DND-41 (cell line): Measurements from ENCODE around the gene VTCN1.

ENCODE experiments used
- ATAC-seq: fragments of 200-7000 bp; cut with Tn5 transposase; 3 replicates; pipeline ENCODE4 v1.9.1; 2021; ENCODE audit warnings: low read depth; ENCODE audit not compliant: insufficient read depth
- DNase-seq: peaks from one replicate; pipeline ENCODE4 v3.0.0-alpha.2; 2020
- H2AFZ ChIP-seq: 2 replicates; pipeline ENCODE4 v1.6.0; 2012; ENCODE audit warnings: low read depth, low read length
- H3K27ac ChIP-seq: 2 replicates; pipeline ENCODE4 v1.5.1; 2012; ENCODE audit warnings: low read length, inconsistent platforms
- H3K27me3 ChIP-seq: fragments of 200-600 bp; sonication (generic); 2 replicates; pipeline ENCODE4 v1.6.0; 2012; ENCODE audit warnings: low read length, mild to moderate bottlenecking, inconsistent platforms; ENCODE audit not compliant: insufficient read depth, poor library complexity
- H3K36me3 ChIP-seq: 2 replicates; pipeline ENCODE4 v1.5.1; 2012; ENCODE audit warnings: low read length, inconsistent platforms; ENCODE audit not compliant: insufficient read depth
- H3K4me1 ChIP-seq: 2 replicates; pipeline ENCODE4 v1.5.1; 2012; ENCODE audit warnings: mild to moderate bottlenecking, low read length; ENCODE audit not compliant: insufficient read depth
- H3K4me2 ChIP-seq: 2 replicates; pipeline ENCODE4 v1.6.0; 2012; ENCODE audit warnings: mild to moderate bottlenecking, moderate library complexity, low read length, inconsistent platforms; ENCODE audit not compliant: insufficient read depth
- H3K4me3 ChIP-seq, 2 experiments: fragments of 200-600 bp in 1 of 2; shearing (Covaris generic) in 1 of 2; 2 replicates each; pipeline ENCODE4 v1.5.1; 2012 to 2016; ENCODE audit warnings: inconsistent platforms in 2 of 2, low read length in 2 of 2, mild to moderate bottlenecking in 2 of 2, low read depth in 1 of 2, moderate library complexity in 1 of 2
- H3K79me2 ChIP-seq: 2 replicates; pipeline ENCODE4 v1.6.0; 2012; ENCODE audit warnings: low read length, inconsistent platforms; ENCODE audit not compliant: insufficient read depth
- H3K9ac ChIP-seq: 2 replicates; pipeline ENCODE4 v1.6.0; 2012; ENCODE audit warnings: low read depth, mild to moderate bottlenecking, inconsistent platforms, low read length, moderate library complexity
- H3K9me3 ChIP-seq: 2 replicates; pipeline ENCODE4 v1.5.1; 2012; ENCODE audit warnings: low read length, moderate library complexity, mild to moderate bottlenecking, inconsistent platforms; ENCODE audit not compliant: insufficient read depth, severe bottlenecking
- H4K20me1 ChIP-seq: 2 replicates; pipeline ENCODE4 v1.6.0; 2012; ENCODE audit warnings: low read length; ENCODE audit not compliant: insufficient read depth
- CTCF ChIP-seq: IDR thresholded peaks from 2 replicates; pipeline ENCODE4 v1.5.1; 2012; ENCODE audit warnings: borderline replicate concordance, low read length, moderate library complexity, mild to moderate bottlenecking; ENCODE audit not compliant: poor library complexity, severe bottlenecking; ENCODE audit errors: extremely low read depth
- EZH2 ChIP-seq: IDR thresholded peaks from 3 replicates; pipeline ENCODE4 v1.6.1; 2012; ENCODE audit warnings: borderline replicate concordance, low read depth, mild to moderate bottlenecking, moderate library complexity, low read length, inconsistent platforms; ENCODE audit not compliant: severe bottlenecking

Gene VTCN1

DNA sequence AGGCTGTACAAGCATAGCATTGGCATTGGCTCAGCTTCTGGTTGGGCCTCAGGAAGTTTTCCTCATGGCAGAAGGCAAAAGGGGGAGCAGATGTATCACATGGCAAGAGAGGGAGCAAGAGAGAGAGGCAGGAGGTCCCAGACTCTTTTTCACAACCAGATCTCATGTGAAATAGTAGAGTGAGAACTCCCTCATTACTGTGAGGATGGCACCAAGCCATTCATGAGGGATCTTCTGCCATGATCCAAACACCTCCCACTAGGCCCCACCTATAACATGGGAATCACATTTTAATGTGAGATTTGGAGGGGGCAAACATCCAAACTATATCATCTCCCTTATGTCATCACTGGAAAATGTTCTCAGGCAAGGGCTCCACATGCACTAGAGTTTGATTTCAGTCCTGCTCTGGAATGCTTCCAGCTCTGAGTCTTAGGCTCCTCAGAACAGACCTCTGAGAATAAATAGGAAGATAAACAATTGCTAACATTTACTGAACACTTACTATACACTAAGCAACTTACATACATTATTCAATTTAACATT, 39.4 kb upstream of the VTCN1 start:
- no peaks in the 10 kb centered on the region for H3K4me1 ChIP-seq
- no peaks in the 10 kb centered on the region for H3K9me3 ChIP-seq
- no peak overlapping the region for H3K9ac ChIP-seq
- H3K4me2 ChIP-seq = no peak overlapping the region
- H3K27ac ChIP-seq = no peak overlapping the region
- H4K20me1 ChIP-seq = no peaks in the 10 kb centered on the region
- no peak for ATAC-seq
- no peak for DNase-seq
- H2AFZ ChIP-seq = no peak overlapping the region
- H3K36me3 ChIP-seq = no peaks in the 10 kb centered on the region
- peaks cover 10% of the 10 kb centered on the region for H3K27me3 ChIP-seq
- no peaks in the 10 kb centered on the region for H3K79me2 ChIP-seq
- H3K4me3 ChIP-seq = no peak overlapping the region
- TF ChIP-seq CTCF = no peak
- no peak for TF ChIP-seq EZH2

DNA sequence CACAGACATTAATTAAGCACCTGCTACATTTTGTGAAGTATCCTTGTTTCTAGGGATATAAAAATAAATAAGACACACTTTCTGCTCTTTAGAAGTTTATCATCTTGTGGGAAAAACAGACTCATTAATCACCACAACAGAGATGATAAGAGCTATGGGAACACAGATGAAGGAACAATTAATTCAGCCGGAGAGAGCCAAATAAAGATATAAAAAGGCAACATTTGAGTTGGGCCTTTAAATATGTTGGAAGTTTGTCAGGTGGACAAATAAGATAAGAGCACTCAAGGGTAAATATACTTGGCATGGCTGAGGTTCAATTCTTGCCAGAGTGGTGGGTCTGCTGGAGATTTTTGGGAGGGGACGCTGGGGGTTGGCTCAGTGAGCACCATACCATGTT, 34.2 kb upstream of the VTCN1 start:
- no peak overlapping the region for H2AFZ ChIP-seq
- H3K4me2 ChIP-seq = no peak overlapping the region
- no peaks in the 10 kb centered on the region for H4K20me1 ChIP-seq
- DNase-seq (no peak), ATAC-seq (no peak)
- peaks cover 12% of the 10 kb centered on the region for H3K27me3 ChIP-seq
- no peak for TF ChIP-seq EZH2
- no peak for TF ChIP-seq CTCF
- no peak overlapping the region for H3K4me3 ChIP-seq
- H3K79me2 ChIP-seq = no peaks in the 10 kb centered on the region
- no peaks in the 10 kb centered on the region for H3K4me1 ChIP-seq
- no peak overlapping the region for H3K27ac ChIP-seq
- no peak overlapping the region for H3K9ac ChIP-seq
- H3K9me3 ChIP-seq = no peaks in the 10 kb centered on the region
- H3K36me3 ChIP-seq = no peaks in the 10 kb centered on the region

GRCh38 chr1:117244306-117244705, 33.6 kb upstream of the VTCN1 start:
- H3K4me3 ChIP-seq = no peak overlapping the region

More at GRCh38 chr1:117244306-117244705, 33.6 kb upstream of the VTCN1 start:
- H3K9ac ChIP-seq = no peak overlapping the region
- TF ChIP-seq EZH2 (no peak), CTCF (no peak)
- H3K4me2 ChIP-seq = no peak overlapping the region
- H3K4me1 ChIP-seq = no peaks in the 10 kb centered on the region
- no peaks in the 10 kb centered on the region for H3K9me3 ChIP-seq
- H3K79me2 ChIP-seq = no peaks in the 10 kb centered on the region
- no peak for ATAC-seq
- no peak for DNase-seq
- H3K36me3 ChIP-seq = no peaks in the 10 kb centered on the region
- H2AFZ ChIP-seq = no peak overlapping the region
- no peaks in the 10 kb centered on the region for H4K20me1 ChIP-seq
- no peak overlapping the region for H3K27ac ChIP-seq
- H3K27me3 ChIP-seq = peaks cover 12% of the 10 kb centered on the region
